HCT116 (cell line): ENCODE measurements around the gene ZNF546.

Experiments
- ATF3 ChIP-seq: IDR thresholded peaks from 2 replicates; pipeline ENCODE4 v1.6.1; 2012
- CEBPB ChIP-seq: IDR thresholded peaks from 2 replicates; pipeline ENCODE4 v1.6.1; 2012; ENCODE audit warnings: low read depth
- CTCF ChIP-seq, 3 experiments: fragments of 200-600 bp in 1 of 3; sonication (generic) in 1 of 3; IDR thresholded peaks in 2 of 3; conservative IDR thresholded peaks in 1 of 3; 2 replicates each; pipeline ENCODE4 v1.5.1; 2012 to 2017; ENCODE audit warnings: low read depth in 2 of 3, low read length in 2 of 3, antibody characterized with exemption in 1 of 3, borderline replicate concordance in 1 of 3, control low read depth in 1 of 3, mild to moderate bottlenecking in 1 of 3, mixed read lengths in 1 of 3, mixed run types in 1 of 3, moderate library complexity in 1 of 3; ENCODE audit not compliant: insufficient read depth in 1 of 3
- EZH2 ChIP-seq: fragments of 200-600 bp; sonication (generic); IDR thresholded peaks from 2 replicates; pipeline ENCODE4 v1.6.1; 2017; ENCODE audit warnings: antibody characterized with exemption, mixed run types
- JUND ChIP-seq: IDR thresholded peaks from 2 replicates; pipeline ENCODE4 v1.6.1; 2012
- POLR2A ChIP-seq: IDR thresholded peaks from 2 replicates; pipeline ENCODE4 v1.7.0; 2011; ENCODE audit warnings: borderline replicate concordance; ENCODE audit not compliant: insufficient read depth, insufficient read length; ENCODE audit errors: extremely low read depth
- REST ChIP-seq: IDR thresholded peaks from 2 replicates; pipeline ENCODE4 v1.6.1; 2012; ENCODE audit warnings: low read depth
- SIN3A ChIP-seq: IDR thresholded peaks from 2 replicates; pipeline ENCODE4 v1.6.1; 2012; ENCODE audit warnings: low read depth
- SRF ChIP-seq: IDR thresholded peaks from 2 replicates; pipeline ENCODE4 v1.6.1; 2012; ENCODE audit warnings: low read depth

- TF ChIP-seq ATF3 (no peak), CTCF (IDR thresholded peaks at IDR 0.05 in 2 of 3, conservative IDR thresholded peaks at IDR 0.05 in 1 of 3; ENCODE audit: borderline replicate concordance in 1 of 3, insufficient read depth in 1 of 3, low read depth in 2 of 3, low read length in 2 of 3) (no peak), POLR2A (no peak), REST (no peak), CEBPB (no peak), EZH2 (no peak), SRF (no peak), SIN3A (no peak), JUND (no peak)
Measured at GRCh38 chr19:39951065-39951650, 45.7 kb upstream of the ZNF546 start.
